HG02642 (cell line): ENCODE measurements around the gene MRPL43.
A peak's percentile ranks its signal among the peaks of the same experiment; 100 is the strongest.
"Not testable (repeated sequence)": the region's sequence is repeated elsewhere in the genome, so short reads cannot be mapped to it uniquely, and the experiment has no call there.

Source experiments
- ATAC-seq: cut with Tn5 transposase; IDR thresholded peaks from one replicate; pipeline ENCODE4 v1.9.1; 2021; ENCODE audit warnings: mild to moderate bottlenecking; ENCODE audit not compliant: unreplicated experiment, poor library complexity

The MRPL43 gene

GRCh38 chr10:100986952-100987684 lies at the start of gene MRPL43, which contains the start of gene TWNK:
Gene MRPL43, minus strand, starts transcription at chr10:100987497. Its CDS starts 54 bp downstream, at chr10:100987443.
Gene TWNK, plus strand, starts transcription at chr10:100987543. Its CDS starts 668 bp downstream, at chr10:100988211.
- ATAC-seq: peak; percentile 82

DNA sequence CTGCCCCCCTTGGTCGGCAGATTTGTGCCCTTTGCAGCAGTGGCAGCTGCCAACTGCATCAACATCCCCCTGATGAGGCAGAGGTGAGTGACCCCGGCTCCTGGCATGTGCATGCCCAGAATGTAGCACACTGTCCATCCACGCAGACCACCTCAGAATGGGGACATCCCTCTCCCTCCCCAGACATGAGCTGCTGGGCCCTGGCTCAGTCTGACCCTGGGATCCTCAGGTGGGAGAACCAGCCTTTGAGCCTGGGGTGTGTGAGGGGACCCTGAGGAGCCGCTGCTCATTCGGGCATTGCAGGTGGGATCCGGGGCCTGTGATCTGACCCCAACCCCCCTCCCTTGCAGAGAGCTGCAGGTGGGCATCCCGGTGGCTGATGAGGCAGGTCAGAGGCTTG lies 49.4 kb upstream of the MRPL43 start:
- ATAC-seq: no peak

GRCh38 chr10:101035916-101036702 lies 48.8 kb upstream of the MRPL43 start:
- ATAC-seq: no peak

- ATAC-seq: no peak
These were observed 48.0 kb upstream of the MRPL43 start for GRCh38 chr10:101035314-101035713.

DNA sequence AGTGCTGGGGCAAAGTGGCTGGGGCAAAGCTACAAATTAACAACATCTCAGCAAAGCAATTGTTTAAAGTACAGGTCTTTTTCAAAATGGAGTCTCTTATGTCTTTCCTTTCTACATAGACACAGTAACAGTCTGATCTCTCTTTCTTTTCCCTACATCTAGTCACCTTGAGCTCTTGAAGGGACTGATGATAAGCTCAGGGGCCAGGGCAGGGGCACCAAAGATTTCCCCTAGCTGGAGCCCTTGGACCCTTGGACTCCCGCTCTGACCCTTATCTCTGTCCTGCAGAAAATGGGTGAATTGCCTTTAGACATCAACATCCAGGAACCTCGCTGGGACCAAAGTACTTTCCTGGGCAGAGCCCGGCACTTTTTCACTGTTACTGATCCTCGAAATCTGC lies 47.1 kb upstream of the MRPL43 start:
- not testable (repeated sequence) for ATAC-seq

GRCh38 chr10:101033276-101033675 lies 46.0 kb upstream of the MRPL43 start:
- ATAC-seq: no peak

- peak; percentile 2 for ATAC-seq
These were observed 45.4 kb upstream of the MRPL43 start for GRCh38 chr10:101032637-101033224.

DNA sequence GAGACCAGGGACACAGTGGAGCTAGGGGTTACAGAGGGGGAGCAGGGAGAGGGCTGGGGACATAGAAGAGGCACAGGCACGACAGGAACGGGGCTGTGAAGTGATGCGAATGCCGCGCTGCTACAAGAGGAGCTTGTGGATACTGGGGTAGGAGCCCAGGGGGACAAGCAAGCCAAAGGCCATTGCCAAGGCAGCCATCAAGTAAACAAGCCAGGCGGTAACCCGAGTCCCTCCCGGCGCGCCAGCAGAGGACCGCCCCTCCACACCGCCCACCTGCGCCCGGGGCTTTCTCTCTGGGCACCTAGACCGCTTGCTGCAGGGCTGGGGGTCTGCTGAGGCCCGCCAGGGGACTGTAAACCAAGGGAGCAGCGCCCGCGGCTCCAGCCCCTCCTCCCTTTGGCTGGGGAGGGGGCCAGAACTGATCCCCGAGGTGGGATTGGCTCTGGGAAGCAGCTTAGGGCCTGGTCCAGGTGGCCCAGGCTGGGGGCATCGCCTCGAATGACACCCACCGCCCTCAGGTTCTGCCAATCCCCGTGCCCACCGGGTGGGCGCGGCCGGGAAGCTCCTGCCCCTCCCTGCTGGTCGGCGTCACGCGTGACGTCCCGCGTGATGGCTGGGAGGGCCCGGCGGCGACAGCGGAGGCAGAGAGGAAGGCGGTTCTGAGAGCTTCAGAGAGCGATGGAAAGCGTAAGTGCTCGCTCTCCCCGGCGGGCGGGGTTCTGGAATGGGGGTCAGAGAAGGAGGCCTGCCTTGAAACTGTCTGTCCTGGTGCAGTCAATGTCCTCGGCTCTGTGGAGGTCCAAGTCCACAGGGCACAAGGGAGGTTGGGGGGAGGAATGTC lies 44.7 kb upstream of the MRPL43 start:
- peak; percentile 40 for ATAC-seq

DNA sequence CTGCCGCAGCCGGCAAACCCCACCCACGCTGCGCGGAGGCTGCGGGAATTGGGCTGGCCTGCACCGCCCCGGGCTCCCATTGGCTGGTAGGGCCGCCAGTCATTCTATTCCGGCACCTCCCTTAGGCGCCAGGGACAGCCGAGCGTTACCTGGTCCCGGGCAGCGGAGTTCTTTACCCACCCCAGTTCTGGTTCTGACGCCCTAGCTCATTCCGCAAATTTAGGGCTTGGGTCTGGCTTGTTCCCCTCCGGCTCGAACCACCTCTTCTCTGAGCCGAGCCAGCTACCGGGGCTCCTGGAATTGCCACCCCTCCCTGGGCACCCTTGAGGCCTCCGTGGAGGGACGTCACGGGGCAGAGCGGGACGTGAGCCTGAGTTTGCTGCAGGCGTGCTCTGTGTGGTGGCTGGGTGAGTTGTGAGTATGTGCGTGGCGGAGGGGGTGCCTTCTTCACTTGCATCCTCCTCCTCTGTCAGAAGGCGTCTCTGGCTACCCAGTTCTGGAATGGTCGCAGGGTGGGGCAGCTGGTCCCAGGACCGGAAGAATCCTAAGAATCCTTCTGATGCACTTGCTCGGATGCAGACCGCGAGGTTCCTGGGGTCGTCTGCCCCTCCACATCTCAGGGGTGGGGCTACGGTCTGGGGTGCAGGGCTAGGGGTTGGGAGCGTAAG lies 44.0 kb upstream of the MRPL43 start, which contains the start of the genes PDZD7 and SFXN3:
Gene PDZD7, minus strand, starts transcription at position 2 of the 668 bp plus-strand sequence. CDS start 910 bp downstream, outside the sequence.
Gene SFXN3, plus strand, starts transcription at position 107 of the 668 bp plus-strand sequence. CDS start 3,461 bp downstream, outside the sequence.
- peak; percentile 95 for ATAC-seq

DNA sequence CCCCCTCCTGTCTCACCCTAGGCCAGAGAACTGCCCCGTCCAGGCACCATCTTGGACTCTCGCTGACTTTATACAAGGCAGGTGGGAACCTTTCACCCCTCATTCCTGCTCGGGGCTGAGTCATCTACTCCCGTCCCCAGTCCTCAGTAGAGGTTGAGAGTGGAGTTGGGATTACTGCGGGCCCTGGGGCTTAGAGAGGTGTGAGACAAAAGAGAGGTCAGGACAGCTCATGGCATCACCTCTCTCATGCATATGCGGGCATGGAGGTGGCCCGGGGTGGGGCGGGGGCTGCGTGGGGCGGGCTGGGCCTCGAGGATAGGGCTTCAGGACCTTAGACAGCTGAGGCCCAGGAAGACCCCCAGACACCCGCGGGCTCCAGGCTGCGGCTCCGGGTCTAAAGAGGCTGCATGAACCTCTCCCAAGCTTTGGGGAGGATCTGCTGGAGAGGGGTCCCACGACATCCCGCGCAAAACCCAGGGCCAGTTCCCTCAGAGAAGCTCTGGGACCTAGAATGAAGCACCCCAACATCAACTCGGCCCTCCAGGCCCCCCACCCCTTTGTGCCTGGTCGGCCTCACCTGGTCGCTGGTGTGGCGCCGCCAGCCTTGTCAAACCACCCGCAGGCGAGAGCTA lies 43.3 kb upstream of the MRPL43 start:
- no peak for ATAC-seq

DNA sequence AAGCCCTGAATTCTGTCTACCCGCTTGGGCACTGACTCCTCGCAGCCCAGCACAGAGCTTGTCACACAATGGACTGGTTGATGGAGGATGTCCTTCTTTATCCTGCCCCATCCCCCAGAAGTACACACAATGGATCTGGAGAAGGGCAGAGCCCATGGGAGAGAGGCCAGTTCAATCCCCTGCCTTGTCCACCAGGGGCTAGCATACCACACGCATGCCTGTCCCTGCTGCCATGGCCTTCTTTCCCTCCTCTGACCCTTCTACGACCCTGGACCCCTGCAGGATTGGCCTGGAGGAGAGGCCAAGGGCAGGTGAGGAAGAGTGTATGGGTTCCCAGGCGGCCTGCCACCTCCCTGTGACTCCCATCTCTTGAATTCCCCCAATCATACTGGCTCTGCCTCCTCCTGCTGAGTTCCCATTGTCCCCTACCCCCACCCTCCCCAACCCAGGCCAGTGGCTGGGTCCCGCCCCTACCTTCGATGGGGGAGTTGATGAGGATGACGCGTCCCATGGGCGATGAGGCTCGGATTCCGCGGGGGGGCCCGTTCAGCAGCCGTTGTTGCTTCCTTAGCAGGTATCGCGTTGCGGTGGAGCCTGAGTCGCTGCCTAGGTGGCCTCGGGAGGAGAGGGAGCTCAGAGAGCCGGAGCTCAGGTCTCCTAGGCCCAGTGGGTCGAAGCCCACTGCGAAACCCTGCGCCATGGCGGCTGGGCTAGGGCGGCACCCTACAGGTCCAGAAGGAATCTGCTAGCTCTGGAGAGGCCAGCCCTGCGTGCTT lies 42.4 kb upstream of the MRPL43 start:
- ATAC-seq: no peak

DNA sequence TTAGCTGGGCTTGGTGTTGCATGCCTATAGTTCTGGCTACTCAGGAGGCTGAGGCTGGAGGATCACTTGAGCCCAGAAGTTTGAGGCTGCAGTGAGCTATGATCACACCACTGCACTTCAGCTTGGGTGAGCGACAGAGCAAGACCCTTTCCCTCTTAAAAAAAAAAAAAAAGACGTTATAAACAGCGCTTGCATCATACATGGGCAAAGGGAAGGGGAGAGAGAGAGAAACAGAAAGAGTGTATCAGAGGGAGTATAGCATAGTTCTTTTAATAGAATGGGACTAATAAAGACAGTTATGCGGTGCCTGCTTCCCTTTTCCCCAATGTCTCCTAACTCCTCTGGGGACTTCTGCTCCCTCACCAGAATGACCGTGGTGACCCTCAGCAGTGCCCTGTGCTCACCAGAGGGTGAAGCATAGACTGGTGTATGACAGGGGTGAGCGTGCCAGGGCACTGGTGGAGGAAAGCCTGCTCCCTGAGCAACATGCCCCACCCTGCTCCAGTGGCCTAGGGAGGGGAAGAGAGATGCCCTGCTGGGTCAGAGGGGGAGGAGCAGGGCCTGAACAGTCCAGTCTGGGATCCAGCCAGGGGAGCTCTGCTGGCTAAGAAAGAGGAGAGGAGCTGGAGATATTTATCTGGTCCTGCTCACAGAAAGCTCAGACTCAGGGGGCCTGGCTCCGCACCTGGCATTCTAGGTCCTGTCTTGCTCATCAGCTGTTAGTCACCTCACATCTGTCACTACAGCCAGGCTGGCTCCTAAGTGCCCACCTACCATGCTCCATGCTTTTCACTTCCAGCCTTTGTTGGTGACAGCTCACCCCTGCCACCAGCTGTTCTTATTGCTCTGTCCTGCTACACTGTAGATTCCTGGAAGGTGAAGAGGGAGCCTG lies 41.4 kb upstream of the MRPL43 start:
- no peak for ATAC-seq

DNA sequence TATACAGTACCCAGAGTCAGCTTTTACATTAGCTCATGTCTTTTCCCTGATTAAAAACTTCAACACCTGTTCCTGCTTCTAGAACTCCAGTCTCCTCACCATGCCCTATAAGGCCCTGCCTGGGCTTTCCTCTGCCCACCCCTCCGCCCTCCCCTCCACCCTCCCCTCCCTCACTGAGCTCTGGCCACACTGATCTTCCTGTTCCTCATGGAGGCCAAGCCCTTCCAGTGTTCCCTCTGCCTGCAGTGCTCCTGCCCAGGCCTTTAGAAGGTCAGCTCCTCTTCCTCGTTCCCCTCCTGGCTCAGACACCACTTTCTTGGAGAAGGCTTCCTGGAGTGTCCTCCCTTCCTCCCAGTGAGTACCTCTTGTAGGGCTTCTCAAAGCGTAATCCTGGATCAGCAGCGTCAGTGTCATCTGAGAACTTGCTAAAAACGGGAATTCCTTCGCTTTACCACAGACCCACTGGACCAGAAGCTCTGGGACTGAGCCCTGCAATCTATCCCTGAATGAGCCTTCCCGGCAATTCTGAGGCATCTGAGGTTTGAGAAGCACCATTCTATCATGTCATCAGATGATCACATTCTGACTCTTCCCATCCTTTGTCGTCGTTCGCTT lies 39.9 kb upstream of the MRPL43 start:
- no peak for ATAC-seq

GRCh38 chr10:101022967-101023705 lies 35.8 kb upstream of the MRPL43 start:
- ATAC-seq: no peak

DNA sequence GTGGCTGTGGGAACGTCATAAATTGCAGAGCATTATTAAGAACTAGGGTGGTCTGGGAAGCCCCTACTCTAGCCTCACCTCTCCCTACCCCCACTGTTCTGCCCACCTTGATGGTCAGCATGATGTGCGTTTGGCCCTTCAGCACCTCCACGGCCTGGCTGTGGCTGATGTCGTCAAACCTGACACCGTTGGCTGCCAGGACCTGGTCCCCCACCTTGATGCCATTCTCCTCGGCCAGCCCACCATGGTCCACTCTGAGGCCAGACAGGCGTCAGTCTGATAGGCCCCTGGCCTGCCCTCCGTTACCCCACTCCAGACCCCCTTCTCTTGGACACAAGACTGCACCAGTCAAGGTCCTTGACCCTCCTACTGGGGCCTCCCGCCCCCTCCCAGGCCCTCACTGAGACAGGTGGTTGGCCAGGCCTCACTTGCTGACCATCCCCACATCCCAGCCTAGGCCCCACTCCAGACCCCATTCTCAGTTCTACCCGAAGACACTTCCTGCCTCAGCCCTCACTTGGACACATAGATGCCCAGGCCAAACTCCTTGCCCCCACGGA lies 34.5 kb upstream of the MRPL43 start:
- no peak for ATAC-seq

DNA sequence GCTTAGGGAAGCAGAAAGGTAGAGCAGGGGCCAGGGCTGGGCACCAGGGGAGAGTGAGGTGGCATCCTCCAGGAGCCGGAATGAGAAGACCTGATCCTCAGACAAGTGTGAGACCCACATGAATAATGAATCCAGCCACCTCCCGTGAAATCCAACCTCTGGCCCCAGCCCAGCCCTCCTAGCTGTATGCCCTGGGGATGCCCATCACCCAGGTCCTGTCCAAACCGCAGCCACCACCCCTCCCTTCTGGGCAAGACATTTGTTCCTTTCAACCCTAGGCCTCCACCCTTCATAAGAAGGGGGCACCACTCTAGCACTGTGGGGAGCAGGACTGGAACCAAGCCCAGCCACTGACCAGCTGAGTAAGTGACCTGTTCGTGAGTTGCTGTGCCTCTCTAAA lies 33.9 kb upstream of the MRPL43 start:
- no peak for ATAC-seq
